HCT116 (cell line): ENCODE measurements around the gene BACE1.

Experiments used
- CEBPB ChIP-seq: IDR thresholded peaks from 2 replicates; pipeline ENCODE4 v1.6.1; 2012; ENCODE audit warnings: low read depth
- EGR1 ChIP-seq: IDR thresholded peaks from 2 replicates; pipeline ENCODE4 v1.6.1; 2012; ENCODE audit warnings: low read depth
- POLR2A ChIP-seq: IDR thresholded peaks from 2 replicates; pipeline ENCODE4 v1.7.0; 2011; ENCODE audit warnings: borderline replicate concordance; ENCODE audit not compliant: insufficient read depth, insufficient read length; ENCODE audit errors: extremely low read depth
- TF ChIP-seq, protein P1 (sequence below), 3 experiments: fragments of 200-600 bp in 1 of 3; sonication (generic) in 1 of 3; IDR thresholded peaks in 2 of 3; conservative IDR thresholded peaks in 1 of 3; 2 replicates each; pipeline ENCODE4 v1.5.1; 2012 to 2017; ENCODE audit warnings: low read depth in 2 of 3, low read length in 2 of 3, antibody characterized with exemption in 1 of 3, borderline replicate concordance in 1 of 3, control low read depth in 1 of 3, mild to moderate bottlenecking in 1 of 3, mixed read lengths in 1 of 3, mixed run types in 1 of 3, moderate library complexity in 1 of 3; ENCODE audit not compliant: insufficient read depth in 1 of 3
- TF ChIP-seq, protein P2 (sequence below): IDR thresholded peaks from 2 replicates; pipeline ENCODE4 v1.6.1; 2012; ENCODE audit warnings: low read depth

DNA sequence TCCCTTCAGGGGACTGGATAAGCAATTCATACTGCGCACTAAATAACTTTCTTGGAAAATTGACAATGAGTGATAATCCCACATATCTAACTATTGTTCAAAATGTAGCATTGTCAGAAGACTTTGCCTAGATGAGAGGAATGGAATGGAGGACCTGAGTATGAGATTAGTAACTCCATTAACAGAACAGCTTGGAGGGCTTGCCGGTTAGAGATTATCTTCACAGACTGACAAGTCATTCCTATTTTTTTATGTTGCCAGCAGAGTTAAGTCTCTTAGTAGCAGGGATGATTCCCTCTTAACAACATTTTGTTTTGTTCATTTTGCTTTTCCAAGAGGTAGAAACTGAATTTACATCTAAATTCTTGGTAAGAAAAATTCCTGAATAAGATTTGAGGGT, 32.0 kb downstream of the BACE1 start:
- TF ChIP-seq CEBPB: no peak
- TF ChIP-seq POLR2A: no peak
- TF ChIP-seq, protein P1, sequence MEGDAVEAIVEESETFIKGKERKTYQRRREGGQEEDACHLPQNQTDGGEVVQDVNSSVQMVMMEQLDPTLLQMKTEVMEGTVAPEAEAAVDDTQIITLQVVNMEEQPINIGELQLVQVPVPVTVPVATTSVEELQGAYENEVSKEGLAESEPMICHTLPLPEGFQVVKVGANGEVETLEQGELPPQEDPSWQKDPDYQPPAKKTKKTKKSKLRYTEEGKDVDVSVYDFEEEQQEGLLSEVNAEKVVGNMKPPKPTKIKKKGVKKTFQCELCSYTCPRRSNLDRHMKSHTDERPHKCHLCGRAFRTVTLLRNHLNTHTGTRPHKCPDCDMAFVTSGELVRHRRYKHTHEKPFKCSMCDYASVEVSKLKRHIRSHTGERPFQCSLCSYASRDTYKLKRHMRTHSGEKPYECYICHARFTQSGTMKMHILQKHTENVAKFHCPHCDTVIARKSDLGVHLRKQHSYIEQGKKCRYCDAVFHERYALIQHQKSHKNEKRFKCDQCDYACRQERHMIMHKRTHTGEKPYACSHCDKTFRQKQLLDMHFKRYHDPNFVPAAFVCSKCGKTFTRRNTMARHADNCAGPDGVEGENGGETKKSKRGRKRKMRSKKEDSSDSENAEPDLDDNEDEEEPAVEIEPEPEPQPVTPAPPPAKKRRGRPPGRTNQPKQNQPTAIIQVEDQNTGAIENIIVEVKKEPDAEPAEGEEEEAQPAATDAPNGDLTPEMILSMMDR (IDR thresholded peaks at IDR 0.05 in 2 of 3, conservative IDR thresholded peaks at IDR 0.05 in 1 of 3; ENCODE audit: borderline replicate concordance in 1 of 3, insufficient read depth in 1 of 3, low read depth in 2 of 3, low read length in 2 of 3): no peak
- TF ChIP-seq, protein P2, sequence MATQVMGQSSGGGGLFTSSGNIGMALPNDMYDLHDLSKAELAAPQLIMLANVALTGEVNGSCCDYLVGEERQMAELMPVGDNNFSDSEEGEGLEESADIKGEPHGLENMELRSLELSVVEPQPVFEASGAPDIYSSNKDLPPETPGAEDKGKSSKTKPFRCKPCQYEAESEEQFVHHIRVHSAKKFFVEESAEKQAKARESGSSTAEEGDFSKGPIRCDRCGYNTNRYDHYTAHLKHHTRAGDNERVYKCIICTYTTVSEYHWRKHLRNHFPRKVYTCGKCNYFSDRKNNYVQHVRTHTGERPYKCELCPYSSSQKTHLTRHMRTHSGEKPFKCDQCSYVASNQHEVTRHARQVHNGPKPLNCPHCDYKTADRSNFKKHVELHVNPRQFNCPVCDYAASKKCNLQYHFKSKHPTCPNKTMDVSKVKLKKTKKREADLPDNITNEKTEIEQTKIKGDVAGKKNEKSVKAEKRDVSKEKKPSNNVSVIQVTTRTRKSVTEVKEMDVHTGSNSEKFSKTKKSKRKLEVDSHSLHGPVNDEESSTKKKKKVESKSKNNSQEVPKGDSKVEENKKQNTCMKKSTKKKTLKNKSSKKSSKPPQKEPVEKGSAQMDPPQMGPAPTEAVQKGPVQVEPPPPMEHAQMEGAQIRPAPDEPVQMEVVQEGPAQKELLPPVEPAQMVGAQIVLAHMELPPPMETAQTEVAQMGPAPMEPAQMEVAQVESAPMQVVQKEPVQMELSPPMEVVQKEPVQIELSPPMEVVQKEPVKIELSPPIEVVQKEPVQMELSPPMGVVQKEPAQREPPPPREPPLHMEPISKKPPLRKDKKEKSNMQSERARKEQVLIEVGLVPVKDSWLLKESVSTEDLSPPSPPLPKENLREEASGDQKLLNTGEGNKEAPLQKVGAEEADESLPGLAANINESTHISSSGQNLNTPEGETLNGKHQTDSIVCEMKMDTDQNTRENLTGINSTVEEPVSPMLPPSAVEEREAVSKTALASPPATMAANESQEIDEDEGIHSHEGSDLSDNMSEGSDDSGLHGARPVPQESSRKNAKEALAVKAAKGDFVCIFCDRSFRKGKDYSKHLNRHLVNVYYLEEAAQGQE: no peak
- no peak for TF ChIP-seq EGR1
